ENCODE measurements around the gene ELP6.

The ELP6 gene

GRCh38 chr3:47533996-47534454, 20.5 kb upstream of the ELP6 start:
- H3K4me3 ChIP-seq (ENCODE audit: insufficient read depth, low read depth, low read length, poor library complexity, severe bottlenecking), result no peak overlapping the region
- no peaks in the 10 kb centered on the region for H3K4me1 ChIP-seq (ENCODE audit: control insufficient read depth, insufficient read depth, low read length, poor library complexity, severe bottlenecking)
- H3K27me3 ChIP-seq (replicated peaks; ENCODE audit: control insufficient read depth, insufficient read depth, low read length, poor library complexity, severe bottlenecking), result no peaks in the 10 kb centered on the region
- H3K27ac ChIP-seq (ENCODE audit: insufficient read depth, low read length, poor library complexity, severe bottlenecking), result no peak overlapping the region
- no peaks in the 10 kb centered on the region for H3K9me3 ChIP-seq (ENCODE audit: control insufficient read depth, low read length)
- no peak for DNase-seq
- H3K36me3 ChIP-seq (ENCODE audit: control insufficient read depth, insufficient read depth, low read length), result no peaks in the 10 kb centered on the region

GRCh38 chr3:47533481-47533880, 20.0 kb upstream of the ELP6 start:
- H3K27ac ChIP-seq (ENCODE audit: insufficient read depth, low read length, poor library complexity, severe bottlenecking), result no peak overlapping the region
- H3K4me1 ChIP-seq (ENCODE audit: control insufficient read depth, insufficient read depth, low read length, poor library complexity, severe bottlenecking), result no peaks in the 10 kb centered on the region
- no peaks in the 10 kb centered on the region for H3K36me3 ChIP-seq (ENCODE audit: control insufficient read depth, insufficient read depth, low read length)
- no peaks in the 10 kb centered on the region for H3K9me3 ChIP-seq (ENCODE audit: control insufficient read depth, low read length)
- no peak for DNase-seq
- H3K4me3 ChIP-seq (ENCODE audit: insufficient read depth, low read depth, low read length, poor library complexity, severe bottlenecking), result no peak overlapping the region
- H3K27me3 ChIP-seq (replicated peaks; ENCODE audit: control insufficient read depth, insufficient read depth, low read length, poor library complexity, severe bottlenecking), result no peaks in the 10 kb centered on the region

DNA sequence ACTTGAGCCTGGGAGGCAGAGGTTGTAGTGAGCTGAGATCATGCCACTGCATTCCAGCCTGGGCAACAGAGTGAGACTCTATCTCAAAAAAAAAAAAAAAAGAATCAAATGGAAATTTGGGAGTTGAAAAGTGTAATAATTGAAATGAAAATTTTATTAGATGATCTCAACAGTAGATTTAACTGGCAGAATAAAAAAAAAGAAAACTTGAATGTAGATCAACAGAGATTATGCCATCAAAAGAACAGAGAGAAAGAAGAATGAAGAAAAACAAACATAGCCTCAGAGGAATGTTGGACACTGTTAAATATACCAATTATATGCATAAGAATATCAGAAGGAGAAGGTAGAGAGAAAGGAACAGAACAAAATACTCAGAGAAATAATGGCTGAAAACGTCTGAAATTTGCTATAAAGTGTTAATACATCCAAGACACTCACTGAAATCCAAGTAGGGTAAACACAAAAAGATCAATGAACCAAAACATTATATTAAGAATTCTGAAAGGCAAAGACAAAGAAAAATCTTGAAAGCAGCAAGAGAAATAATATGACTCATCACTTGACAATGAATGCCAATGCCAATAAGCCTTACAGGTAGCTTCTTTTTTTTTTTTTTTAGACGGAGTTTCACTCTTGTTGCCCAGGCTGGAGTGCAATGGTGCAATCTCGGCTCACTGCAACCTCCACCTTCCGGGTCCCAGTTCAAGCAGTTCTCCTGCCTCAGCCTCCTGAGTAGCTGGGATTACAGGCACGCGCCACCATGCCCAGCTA, 14.6 kb upstream of the ELP6 start:
- H3K36me3 ChIP-seq (ENCODE audit: control insufficient read depth, insufficient read depth, low read length), result no peaks in the 10 kb centered on the region
- no peak overlapping the region for H3K27ac ChIP-seq (ENCODE audit: insufficient read depth, low read length, poor library complexity, severe bottlenecking)
- no peaks in the 10 kb centered on the region for H3K9me3 ChIP-seq (ENCODE audit: control insufficient read depth, low read length)
- H3K4me3 ChIP-seq (ENCODE audit: insufficient read depth, low read depth, low read length, poor library complexity, severe bottlenecking), result no peak overlapping the region
- no peaks in the 10 kb centered on the region for H3K27me3 ChIP-seq (replicated peaks; ENCODE audit: control insufficient read depth, insufficient read depth, low read length, poor library complexity, severe bottlenecking)
- no peaks in the 10 kb centered on the region for H3K4me1 ChIP-seq (ENCODE audit: control insufficient read depth, insufficient read depth, low read length, poor library complexity, severe bottlenecking)
- no peak for DNase-seq

GRCh38 chr3:47525617-47526016, 12.1 kb upstream of the ELP6 start:
- H3K36me3 ChIP-seq (ENCODE audit: control insufficient read depth, insufficient read depth, low read length), result no peaks in the 10 kb centered on the region
- H3K4me1 ChIP-seq (ENCODE audit: control insufficient read depth, insufficient read depth, low read length, poor library complexity, severe bottlenecking), result peaks cover 2% of the 10 kb centered on the region
- no peak overlapping the region for H3K27ac ChIP-seq (ENCODE audit: insufficient read depth, low read length, poor library complexity, severe bottlenecking)
- DNase-seq, result no peak
- no peaks in the 10 kb centered on the region for H3K27me3 ChIP-seq (replicated peaks; ENCODE audit: control insufficient read depth, insufficient read depth, low read length, poor library complexity, severe bottlenecking)
- H3K9me3 ChIP-seq (ENCODE audit: control insufficient read depth, low read length), result no peaks in the 10 kb centered on the region
- H3K4me3 ChIP-seq (ENCODE audit: insufficient read depth, low read depth, low read length, poor library complexity, severe bottlenecking), result no peak overlapping the region

DNA sequence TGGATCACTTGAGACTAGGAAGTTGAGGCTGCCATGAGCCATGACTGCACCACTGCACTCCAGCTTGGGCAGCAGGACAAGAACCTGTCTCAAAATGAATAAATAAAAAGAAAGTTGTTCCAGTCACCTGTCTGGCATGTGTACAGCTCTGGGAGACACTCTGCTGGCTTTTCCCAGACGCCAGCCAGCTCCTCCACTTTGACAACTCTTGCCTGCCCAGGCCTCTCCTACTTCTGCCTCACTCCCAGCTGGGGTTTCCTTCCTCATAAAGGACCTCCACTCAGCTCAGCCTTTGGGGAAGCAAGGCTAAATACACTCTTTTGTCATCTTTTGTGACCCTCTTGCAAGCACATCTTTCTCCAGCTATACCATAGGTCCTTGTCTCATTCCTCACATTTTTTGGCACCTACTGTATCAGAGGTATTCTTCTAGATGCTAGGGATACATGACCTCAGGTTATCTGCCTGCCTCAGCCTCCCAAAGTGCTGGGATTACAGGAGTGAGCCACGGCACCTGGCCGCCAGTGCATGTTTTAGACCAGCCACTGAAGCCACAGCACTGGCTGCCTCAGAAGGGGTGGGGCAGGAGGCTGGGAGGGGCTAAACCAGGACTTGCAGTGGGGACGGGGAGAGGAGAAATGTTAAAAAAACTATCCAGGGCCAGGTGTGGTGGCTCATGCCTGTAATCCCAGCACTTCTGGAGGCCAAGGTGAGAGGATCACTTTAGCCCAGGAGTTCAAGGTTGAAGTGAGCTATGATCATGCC, 10.0 kb upstream of the ELP6 start:
- no peaks in the 10 kb centered on the region for H3K27me3 ChIP-seq (replicated peaks; ENCODE audit: control insufficient read depth, insufficient read depth, low read length, poor library complexity, severe bottlenecking)
- no peak overlapping the region for H3K27ac ChIP-seq (ENCODE audit: insufficient read depth, low read length, poor library complexity, severe bottlenecking)
- DNase-seq, result no peak
- no peak overlapping the region for H3K4me3 ChIP-seq (ENCODE audit: insufficient read depth, low read depth, low read length, poor library complexity, severe bottlenecking)
- no peaks in the 10 kb centered on the region for H3K9me3 ChIP-seq (ENCODE audit: control insufficient read depth, low read length)
- H3K36me3 ChIP-seq (ENCODE audit: control insufficient read depth, insufficient read depth, low read length), result no peaks in the 10 kb centered on the region
- peaks cover 2% of the 10 kb centered on the region for H3K4me1 ChIP-seq (ENCODE audit: control insufficient read depth, insufficient read depth, low read length, poor library complexity, severe bottlenecking)

DNA sequence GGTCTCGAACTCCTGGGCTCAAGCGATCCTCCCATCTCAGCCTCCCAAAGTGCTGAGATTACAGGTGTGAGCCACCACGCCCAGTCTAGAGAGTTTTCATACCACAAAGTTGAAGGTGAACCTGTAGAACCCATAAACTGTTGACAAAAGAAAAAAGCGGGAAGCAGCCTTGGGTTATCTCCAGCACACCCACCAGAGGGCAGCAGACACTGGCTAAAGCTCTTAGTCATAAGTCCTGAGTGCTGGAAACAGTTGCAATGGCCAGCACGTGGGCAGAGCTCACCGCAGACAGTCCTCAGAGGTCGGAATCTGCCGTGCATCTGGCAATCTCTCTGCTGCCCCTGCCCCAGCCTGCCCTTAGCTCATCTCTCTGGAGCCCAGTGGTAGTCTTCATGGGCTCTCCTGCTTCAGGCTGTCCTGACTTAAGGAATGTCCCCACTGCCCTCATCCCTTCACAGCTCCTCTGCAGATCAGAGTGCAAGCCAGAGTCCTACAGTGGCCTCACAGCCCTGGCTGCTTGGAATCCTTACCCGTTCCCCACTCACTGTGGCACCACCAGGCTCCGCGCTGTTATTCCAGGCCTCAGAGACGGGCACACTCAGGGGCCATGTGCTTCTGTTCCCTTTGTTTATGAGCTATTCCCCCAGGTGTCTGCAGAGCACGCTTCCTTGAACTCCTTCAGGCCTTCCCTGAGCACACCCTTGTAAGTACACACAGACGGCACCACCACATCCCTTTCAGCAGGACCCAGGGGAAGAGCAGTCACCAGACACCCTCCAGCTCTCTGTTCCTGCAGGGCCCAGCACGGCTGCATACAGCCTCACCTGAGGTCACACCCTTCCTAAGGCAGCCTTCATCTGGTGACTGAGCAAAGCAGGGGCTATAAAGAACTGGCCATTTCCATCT, 8.8 kb upstream of the ELP6 start:
- no peaks in the 10 kb centered on the region for H3K27me3 ChIP-seq (replicated peaks; ENCODE audit: control insufficient read depth, insufficient read depth, low read length, poor library complexity, severe bottlenecking)
- no peak overlapping the region for H3K4me3 ChIP-seq (ENCODE audit: insufficient read depth, low read depth, low read length, poor library complexity, severe bottlenecking)
- peak; percentile 41 to 59 (median 43) for DNase-seq
- H3K4me1 ChIP-seq (ENCODE audit: control insufficient read depth, insufficient read depth, low read length, poor library complexity, severe bottlenecking), result peaks cover 2% of the 10 kb centered on the region
- H3K27ac ChIP-seq (ENCODE audit: insufficient read depth, low read length, poor library complexity, severe bottlenecking), result no peak overlapping the region
- H3K9me3 ChIP-seq (ENCODE audit: control insufficient read depth, low read length), result no peaks in the 10 kb centered on the region
- H3K36me3 ChIP-seq (ENCODE audit: control insufficient read depth, insufficient read depth, low read length), result no peaks in the 10 kb centered on the region

DNA sequence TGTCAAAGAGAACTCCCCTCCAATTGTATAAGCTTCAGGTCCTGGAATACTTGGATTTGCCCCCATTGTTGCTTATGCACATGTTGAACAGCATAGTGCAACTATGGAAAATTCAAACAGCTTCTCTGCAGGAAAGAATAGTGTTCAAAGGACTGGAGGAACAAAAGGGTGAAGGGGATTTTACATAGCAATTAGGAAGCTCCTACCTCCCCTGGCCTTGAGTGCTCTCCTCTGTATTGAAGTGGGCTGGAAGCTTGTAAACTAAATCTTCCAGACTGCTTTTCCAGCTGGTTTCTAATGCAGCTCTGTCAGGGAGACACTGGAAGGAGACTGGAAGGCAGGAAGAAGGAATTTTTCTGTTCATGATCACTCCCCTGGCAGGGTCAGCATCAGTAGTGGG, 7.2 kb upstream of the ELP6 start:
- DNase-seq, result no peak
- Histone ChIP-seq H3K36me3 (ENCODE audit: control insufficient read depth, insufficient read depth, low read length) (no peaks in the 10 kb centered on the region), H3K4me1 (ENCODE audit: control insufficient read depth, insufficient read depth, low read length, poor library complexity, severe bottlenecking) (peaks cover 2% of the 10 kb centered on the region), H3K27me3 (replicated peaks; ENCODE audit: control insufficient read depth, insufficient read depth, low read length, poor library complexity, severe bottlenecking) (no peaks in the 10 kb centered on the region), H3K27ac (ENCODE audit: insufficient read depth, low read length, poor library complexity, severe bottlenecking) (no peak overlapping the region), H3K4me3 (ENCODE audit: insufficient read depth, low read depth, low read length, poor library complexity, severe bottlenecking) (no peak overlapping the region), H3K9me3 (ENCODE audit: control insufficient read depth, low read length) (no peaks in the 10 kb centered on the region)

DNA sequence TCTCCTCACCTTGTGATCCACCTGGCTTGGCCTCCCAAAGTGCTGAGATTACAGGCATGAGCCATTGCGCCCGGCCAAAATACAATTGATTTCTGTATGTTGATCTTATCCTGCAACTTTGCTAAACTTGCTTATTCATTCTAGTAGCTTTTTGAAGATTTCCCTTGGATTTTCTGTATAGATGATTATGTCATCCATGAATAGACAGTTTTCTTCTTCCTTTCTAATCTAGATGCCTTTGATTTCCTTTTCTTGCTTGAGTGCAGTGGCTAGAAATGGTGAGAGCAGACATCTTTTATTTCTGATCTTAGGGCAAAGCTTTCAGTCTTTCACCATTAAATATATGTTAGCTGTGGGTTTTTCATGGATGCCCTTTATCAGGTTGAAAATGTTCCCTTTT, 4.4 kb upstream of the ELP6 start:
- no peak overlapping the region for H3K4me3 ChIP-seq (ENCODE audit: insufficient read depth, low read depth, low read length, poor library complexity, severe bottlenecking)
- peaks cover 2% of the 10 kb centered on the region for H3K4me1 ChIP-seq (ENCODE audit: control insufficient read depth, insufficient read depth, low read length, poor library complexity, severe bottlenecking)
- no peak for DNase-seq
- H3K27me3 ChIP-seq (replicated peaks; ENCODE audit: control insufficient read depth, insufficient read depth, low read length, poor library complexity, severe bottlenecking), result no peaks in the 10 kb centered on the region
- no peak overlapping the region for H3K27ac ChIP-seq (ENCODE audit: insufficient read depth, low read length, poor library complexity, severe bottlenecking)
- no peaks in the 10 kb centered on the region for H3K9me3 ChIP-seq (ENCODE audit: control insufficient read depth, low read length)
- H3K36me3 ChIP-seq (ENCODE audit: control insufficient read depth, insufficient read depth, low read length), result no peaks in the 10 kb centered on the region

DNA sequence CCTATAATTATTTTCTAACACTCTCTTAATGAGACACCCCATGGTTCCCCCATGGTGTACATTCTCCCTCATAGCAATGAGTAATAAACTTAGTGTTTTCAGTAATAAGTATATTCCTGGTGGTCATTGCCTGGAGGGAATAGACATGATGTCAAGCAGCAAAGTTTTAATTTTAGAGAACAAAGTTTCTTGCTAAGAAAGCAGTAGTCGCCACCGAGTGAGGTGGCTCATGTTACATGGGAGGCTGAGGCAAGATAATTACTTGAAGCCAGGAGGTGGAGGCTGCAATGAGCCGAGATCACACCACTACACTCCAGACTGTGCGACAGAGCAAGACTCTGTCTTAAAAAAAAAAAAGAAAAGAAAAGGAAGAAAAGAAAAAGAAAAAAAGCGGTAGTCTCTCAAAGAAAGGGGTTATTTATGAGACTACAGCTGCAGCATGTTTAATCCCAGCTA, 2.4 kb upstream of the ELP6 start:
- H3K4me1 ChIP-seq (ENCODE audit: control insufficient read depth, insufficient read depth, low read length, poor library complexity, severe bottlenecking), result peaks cover 5% of the 10 kb centered on the region

More for the DNA sequence above, 2.4 kb upstream of the ELP6 start:
- Histone ChIP-seq H3K4me3 (ENCODE audit: insufficient read depth, low read depth, low read length, poor library complexity, severe bottlenecking) (no peak overlapping the region), H3K9me3 (ENCODE audit: control insufficient read depth, low read length) (no peaks in the 10 kb centered on the region), H3K27ac (ENCODE audit: insufficient read depth, low read length, poor library complexity, severe bottlenecking) (no peak overlapping the region), H3K27me3 (replicated peaks; ENCODE audit: control insufficient read depth, insufficient read depth, low read length, poor library complexity, severe bottlenecking) (no peaks in the 10 kb centered on the region), H3K36me3 (ENCODE audit: control insufficient read depth, insufficient read depth, low read length) (no peaks in the 10 kb centered on the region)
- DNase-seq, result no peak

Data from effector memory CD4-positive, alpha-beta T cell (primary cell).